GM12864 (cell line): ENCODE results near the gene LAMA2.

Source experiments
- DNase-seq: peaks from one replicate; pipeline ENCODE4 v3.0.0-alpha.2; 2011; ENCODE audit warnings: low read depth
- H3K4me3 ChIP-seq: 2 replicates; pipeline ENCODE4 v1.5.1; 2011; ENCODE audit warnings: mild to moderate bottlenecking, low read depth, low read length, control low read depth
- CTCF ChIP-seq: IDR thresholded peaks from 2 replicates; pipeline ENCODE4 v1.5.1; 2011; ENCODE audit warnings: low read depth, mild to moderate bottlenecking, moderate library complexity, low read length, control low read depth, inconsistent platforms; ENCODE audit errors: missing control alignments

The LAMA2 gene

GRCh38 chr6:128993166-128993565 is 110.2 kb downstream of the LAMA2 start:
- DNase-seq = no peak
- no peak for TF ChIP-seq CTCF
- no peak overlapping the region for H3K4me3 ChIP-seq

DNA sequence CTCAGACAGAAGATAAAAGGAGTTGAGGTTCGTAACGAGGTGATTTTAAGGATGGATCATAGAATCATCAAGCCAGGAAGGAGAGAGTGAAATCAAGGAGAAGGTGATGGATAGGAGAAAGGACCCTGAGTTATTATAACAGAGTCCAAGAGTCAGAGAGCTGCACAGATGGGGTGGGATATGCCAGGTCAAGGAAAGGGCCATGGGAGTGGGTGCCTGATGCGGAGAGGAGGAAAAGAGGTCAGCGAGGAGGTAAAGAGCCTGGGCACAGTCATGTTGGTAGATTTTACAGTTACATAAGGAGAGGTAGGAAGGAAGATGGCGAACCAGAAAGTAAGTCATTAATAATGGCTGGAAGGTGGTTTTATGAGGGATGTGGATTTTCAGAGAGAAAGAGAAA is 114.9 kb downstream of the LAMA2 start:
- no peak for DNase-seq
- TF ChIP-seq CTCF = no peak
- H3K4me3 ChIP-seq = no peak overlapping the region

GRCh38 chr6:129006724-129007514 is 124.0 kb downstream of the LAMA2 start:
- DNase-seq = no peak
- TF ChIP-seq CTCF = no peak

GRCh38 chr6:129007701-129008373 is 124.9 kb downstream of the LAMA2 start:
- no peak for TF ChIP-seq CTCF
- DNase-seq = no peak
- no peak overlapping the region for H3K4me3 ChIP-seq

More at GRCh38 chr6:129006724-129007514, 124.0 kb downstream of the LAMA2 start:
- no peak overlapping the region for H3K4me3 ChIP-seq

DNA sequence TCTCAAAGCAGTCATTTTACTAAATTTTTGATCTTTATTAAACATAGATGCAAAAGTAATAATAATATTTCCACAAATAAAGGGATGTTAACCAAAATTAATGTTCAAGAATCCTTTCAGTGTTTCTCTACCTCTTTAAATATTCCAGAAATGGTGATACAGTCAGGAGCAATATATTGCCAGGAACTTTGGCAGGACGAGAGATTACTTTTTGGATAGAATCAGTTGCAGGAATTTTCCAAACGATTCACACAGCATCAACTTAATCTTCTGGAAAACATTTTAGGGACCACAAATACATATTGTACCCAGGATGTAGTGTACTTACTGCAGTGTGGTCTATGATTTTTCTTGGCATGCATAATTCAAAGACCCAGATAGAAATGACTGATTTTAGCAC is 125.7 kb downstream of the LAMA2 start:
- no peak for TF ChIP-seq CTCF
- DNase-seq = no peak
- no peak overlapping the region for H3K4me3 ChIP-seq

GRCh38 chr6:129009851-129010250 is 126.9 kb downstream of the LAMA2 start:
- no peak overlapping the region for H3K4me3 ChIP-seq
- no peak for TF ChIP-seq CTCF
- no peak for DNase-seq
